NCI-H345 treated with DMSO at 0.1 percent for 48 hours (cell line): Measurements from ENCODE around the gene CORO2B.

Experiments
- DNase-seq: peaks from one replicate; lab custom pipeline; 2025; ENCODE audit not compliant: unreplicated experiment; lab: John Stamatoyannopoulos, UW

CORO2B gene

GRCh38 chr15:68626283-68626682, 47.5 kb downstream of the CORO2B start:
- DNase-seq: no peak

- DNase-seq: no peak
Observed at GRCh38 chr15:68626739-68627138, 47.9 kb downstream of the CORO2B start.

- DNase-seq: no peak
Observed at GRCh38 chr15:68627476-68627875, 48.7 kb downstream of the CORO2B start.

GRCh38 chr15:68627995-68628394, 49.2 kb downstream of the CORO2B start:
- no peak for DNase-seq

GRCh38 chr15:68629519-68630210, 50.9 kb downstream of the CORO2B start:
- peak; percentile 9 for DNase-seq

GRCh38 chr15:68630211-68630555, 51.4 kb downstream of the CORO2B start:
- no peak for DNase-seq

GRCh38 chr15:68630836-68631235, 52.0 kb downstream of the CORO2B start:
- no peak for DNase-seq

GRCh38 chr15:68631601-68632051, 52.8 kb downstream of the CORO2B start:
- peak; percentile 8 for DNase-seq

- DNase-seq: no peak
Observed at GRCh38 chr15:68632101-68632500, 53.3 kb downstream of the CORO2B start.

GRCh38 chr15:68633231-68634121, 54.7 kb downstream of the CORO2B start:
- DNase-seq: no peak

GRCh38 chr15:68634122-68634482, 55.3 kb downstream of the CORO2B start:
- DNase-seq: no peak

- no peak for DNase-seq
Observed at GRCh38 chr15:68634531-68634930, 55.7 kb downstream of the CORO2B start.

- DNase-seq: no peak
Observed at GRCh38 chr15:68635141-68635540, 56.3 kb downstream of the CORO2B start.

GRCh38 chr15:68636256-68636655, 57.5 kb downstream of the CORO2B start:
- no peak for DNase-seq

GRCh38 chr15:68637767-68638404, 59.1 kb downstream of the CORO2B start:
- no peak for DNase-seq

- DNase-seq: no peak
Observed at GRCh38 chr15:68638953-68639515, 60.2 kb downstream of the CORO2B start.

GRCh38 chr15:68639926-68640600, 61.3 kb downstream of the CORO2B start:
- DNase-seq: no peak

- peak; percentile 29 for DNase-seq
Observed at GRCh38 chr15:68640791-68641331, 62.1 kb downstream of the CORO2B start.

GRCh38 chr15:68641376-68641775, 62.6 kb downstream of the CORO2B start:
- DNase-seq: no peak

- no peak for DNase-seq
Observed at GRCh38 chr15:68642491-68642845, 63.7 kb downstream of the CORO2B start.
